HG02588 (cell line): ENCODE results near the gene WNT6.

Experiments
- ATAC-seq: cut with Tn5 transposase; IDR thresholded peaks from one replicate; pipeline ENCODE4 v1.9.1; 2021; ENCODE audit warnings: mild to moderate bottlenecking, moderate library complexity; ENCODE audit not compliant: unreplicated experiment

The WNT6 gene

DNA sequence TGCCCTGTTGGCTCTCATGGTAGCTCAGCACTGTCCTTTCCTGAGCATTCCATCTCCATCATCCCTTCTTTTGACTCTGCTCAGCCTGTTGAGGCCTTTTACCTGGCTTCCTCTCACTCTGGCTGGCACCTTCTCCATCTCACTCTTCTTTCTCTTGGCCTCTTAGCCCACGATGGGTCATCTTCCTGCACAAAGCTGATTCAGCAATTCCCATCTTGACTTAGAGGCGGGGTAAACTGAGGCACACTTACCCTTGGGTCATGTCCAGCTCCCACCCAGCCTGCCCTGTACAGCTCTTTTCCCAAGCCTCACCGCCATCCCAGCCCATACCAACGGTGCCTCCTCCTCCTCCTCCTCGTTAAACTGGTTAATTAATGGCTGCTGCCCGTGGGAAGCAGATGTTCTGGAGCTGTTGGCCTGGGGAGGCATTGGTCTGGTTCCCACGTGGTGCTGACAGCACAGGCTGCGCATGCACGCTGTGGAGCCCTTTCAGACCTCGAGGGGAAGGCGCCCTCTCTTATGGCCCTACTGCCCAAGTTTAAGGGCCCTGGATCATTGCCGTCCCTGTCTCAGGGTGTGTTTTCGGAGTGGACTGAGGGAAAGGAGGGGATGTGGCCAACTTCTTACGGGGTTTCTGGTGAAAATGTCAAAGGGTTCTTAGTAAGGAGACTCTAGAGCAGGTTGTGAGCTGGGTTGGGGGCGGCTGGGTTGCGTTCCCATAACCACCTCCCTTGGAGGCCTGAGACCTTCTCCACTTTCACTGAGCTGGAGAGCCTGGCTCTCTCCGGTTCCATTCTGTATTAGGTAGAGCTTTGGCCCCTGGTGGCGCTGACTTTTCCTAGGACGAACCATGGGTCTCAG is 31.9 kb downstream of the WNT6 start:
- no peak for ATAC-seq

DNA sequence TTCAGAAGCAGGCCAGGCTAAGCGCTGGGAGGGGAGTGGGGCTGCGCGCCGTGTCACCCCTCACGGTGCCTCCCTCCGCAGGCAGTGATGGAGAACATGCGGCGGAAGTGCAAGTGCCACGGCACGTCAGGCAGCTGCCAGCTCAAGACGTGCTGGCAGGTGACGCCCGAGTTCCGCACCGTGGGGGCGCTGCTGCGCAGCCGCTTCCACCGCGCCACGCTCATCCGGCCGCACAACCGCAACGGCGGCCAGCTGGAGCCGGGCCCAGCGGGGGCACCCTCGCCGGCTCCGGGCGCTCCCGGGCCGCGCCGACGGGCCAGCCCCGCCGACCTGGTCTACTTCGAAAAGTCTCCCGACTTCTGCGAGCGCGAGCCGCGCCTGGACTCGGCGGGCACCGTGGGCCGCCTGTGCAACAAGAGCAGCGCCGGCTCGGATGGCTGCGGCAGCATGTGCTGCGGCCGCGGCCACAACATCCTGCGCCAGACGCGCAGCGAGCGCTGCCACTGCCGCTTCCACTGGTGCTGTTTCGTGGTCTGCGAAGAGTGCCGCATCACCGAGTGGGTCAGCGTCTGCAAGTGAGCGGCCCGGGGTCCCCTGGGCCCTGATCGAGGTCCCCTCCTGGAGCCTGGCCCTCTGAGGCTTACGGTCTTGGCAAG is 33.2 kb downstream of the WNT6 start:
- peak; percentile 35 for ATAC-seq

GRCh38 chr2:218893349-218894150 is 33.9 kb downstream of the WNT6 start:
- ATAC-seq = no peak

GRCh38 chr2:218894151-218894879 is 34.7 kb downstream of the WNT6 start:
- no peak for ATAC-seq

DNA sequence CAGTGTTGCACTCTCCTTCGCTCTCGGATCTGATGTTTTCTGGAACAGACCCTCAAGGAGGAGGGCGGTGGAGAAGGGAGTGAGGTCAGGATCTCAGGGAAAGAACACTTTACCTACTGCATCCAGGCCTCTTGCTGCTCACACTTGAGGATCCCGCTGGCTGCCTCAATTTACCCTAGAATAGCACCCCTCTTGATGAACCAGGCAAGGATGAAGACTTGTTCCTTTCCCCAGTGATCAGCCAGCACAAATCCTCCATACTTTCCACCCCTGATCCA is 35.2 kb downstream of the WNT6 start:
- ATAC-seq = no peak

DNA sequence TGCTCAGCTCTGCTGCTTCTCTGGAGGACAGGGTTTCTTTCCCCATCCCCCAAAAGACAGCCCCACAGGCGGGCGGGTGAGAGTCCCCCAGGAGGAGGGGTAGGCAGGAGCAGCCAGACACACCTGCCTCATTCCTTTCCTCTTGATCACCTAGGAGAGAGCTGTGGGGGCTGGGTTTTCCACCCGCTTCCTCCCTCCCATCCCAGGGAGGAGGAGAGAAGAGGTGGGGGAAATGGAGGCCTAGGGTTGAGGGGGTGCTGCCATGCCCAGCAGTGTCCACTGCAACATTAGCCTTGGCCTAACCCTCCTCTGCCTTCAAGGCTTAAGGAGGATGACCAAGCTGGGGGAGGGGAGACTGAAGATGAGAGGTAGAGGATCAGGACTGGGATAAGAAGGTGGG is 35.7 kb downstream of the WNT6 start:
- no peak for ATAC-seq

DNA sequence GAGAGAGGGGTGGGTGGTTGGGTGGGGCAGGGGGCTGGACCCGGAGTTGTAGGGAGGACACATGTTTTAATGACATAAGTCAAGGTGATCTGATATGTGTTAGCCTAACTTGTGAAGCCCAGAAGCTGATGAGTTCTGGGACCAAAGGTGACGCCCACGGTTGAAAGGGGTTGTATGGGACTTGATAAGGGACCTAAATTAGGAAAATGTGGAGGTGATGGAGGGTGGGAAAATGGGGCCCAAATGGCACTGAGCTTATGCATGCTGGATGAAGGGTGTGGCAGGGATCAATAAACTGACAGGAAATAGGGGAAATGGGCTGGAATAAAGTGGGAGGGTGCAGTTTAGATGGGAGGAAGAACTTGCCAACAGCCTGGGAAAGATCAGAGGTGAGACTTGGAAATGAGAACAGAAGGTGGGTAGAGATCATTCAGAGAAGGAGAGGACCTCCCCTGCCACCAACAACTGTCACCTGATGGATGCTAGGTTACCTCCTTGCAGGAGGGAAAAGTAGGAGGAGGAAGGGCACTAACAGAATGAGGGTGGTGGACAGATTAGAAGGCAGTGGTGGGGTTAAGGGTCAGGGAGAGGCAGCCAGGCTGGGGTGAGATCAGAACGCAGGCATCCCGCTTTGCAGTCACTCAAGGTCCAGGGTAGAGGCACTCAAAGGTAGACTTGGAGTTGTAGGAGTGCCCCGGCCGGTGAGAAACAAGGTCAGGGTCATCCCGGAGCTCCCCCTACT is 36.3 kb downstream of the WNT6 start:
- ATAC-seq = peak; percentile 5

DNA sequence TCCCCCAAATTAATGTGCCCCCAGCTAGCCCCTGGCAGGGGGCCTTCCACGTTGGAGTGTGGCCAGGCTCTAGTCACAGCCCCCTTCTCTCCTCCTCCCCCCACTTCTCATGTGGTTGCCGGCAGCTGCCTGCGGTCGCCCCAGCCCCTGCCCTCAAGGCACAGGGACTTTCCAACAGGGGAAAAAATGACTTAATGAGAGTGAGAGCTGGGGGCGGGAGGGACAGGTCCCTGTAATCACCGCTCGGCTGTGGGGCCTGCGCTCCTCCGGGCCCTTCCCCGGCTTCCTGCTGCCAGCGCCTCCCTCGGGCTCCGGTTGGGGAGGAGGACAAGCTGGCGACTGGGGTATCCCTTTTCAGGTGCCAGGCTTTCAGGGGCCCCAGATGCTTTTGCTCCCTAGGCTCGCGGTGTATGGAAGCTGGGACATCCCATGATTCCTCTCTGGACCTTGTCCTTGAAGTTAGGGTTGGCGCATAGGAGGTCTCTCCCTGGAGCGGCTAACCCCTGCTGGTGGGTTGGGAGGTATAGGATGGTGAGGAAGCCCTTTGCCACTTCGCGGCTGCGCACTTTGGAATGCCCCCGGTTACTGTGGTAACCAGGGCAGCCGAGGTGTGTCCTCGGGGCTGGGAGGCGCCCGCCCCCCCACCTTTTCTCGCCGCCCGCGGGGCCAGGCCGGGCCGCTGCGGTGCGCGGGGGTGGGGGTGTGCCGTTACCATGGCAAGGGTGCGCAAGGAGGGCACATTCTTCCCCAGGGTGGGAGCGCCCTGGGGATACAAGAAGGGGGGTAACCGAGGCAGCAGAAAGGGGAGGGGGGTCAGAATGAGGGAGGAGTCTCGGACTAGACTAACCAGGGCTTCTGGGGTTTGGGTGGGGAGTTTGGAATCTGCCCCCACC is 37.1 kb downstream of the WNT6 start:
- ATAC-seq = peak; percentile 51

DNA sequence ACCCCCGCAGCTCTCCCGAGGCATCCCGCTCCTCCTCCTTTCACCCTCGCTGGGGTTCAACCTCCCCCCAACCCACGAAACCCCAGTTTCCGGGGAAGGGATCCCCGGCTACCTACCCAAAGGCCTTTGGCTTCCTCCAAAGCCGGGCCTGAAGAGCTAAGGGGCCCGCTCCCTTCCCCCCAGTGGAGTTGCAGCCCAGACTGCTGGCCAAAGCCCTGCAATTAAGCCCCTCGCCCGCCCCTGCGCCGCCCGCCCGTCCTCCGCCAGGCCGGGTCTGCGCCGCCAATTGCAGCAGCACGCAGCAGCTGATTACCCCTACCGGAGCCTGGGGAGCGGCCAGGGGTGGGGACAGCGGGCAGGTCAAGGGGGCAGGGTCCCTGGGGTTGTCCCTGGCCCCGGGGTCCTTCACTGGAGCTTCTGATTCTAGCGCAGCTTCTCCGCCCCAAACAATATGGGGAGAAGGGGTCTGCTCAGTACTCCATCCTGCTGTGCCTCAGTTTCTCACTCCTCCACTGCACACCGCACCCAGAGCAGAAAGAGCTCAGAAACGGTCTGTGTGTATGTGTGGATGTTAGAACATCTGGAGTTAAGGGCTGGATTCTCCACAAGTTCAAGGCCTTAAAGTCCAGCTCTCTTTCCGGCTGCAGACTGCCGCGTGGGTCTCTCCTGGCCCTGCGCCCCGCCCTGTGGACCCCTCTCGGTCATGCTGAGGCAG is 37.9 kb downstream of the WNT6 start:
- ATAC-seq = peak; percentile 1

- peak; percentile 33 for ATAC-seq
Measured at GRCh38 chr2:218898109-218898878, 38.7 kb downstream of the WNT6 start.

DNA sequence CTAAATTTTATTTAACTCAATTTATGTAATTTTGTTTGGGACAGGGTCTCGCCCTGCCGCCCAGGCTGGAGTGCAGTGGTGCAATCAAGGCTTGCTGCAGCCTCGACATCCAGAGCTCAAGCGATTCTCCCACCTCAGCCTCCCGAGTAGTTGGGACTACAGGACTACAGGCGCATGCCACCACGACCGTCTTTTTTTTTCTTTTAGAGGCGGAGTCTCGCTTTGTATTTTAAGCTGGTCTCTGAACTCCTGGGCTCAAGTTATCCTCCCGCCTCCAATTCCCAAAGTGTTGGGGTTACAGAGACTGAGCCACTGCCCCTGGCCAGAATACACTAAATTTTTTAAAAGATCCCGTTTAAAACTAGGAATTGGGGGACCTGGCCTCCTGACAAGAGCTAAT is 39.5 kb downstream of the WNT6 start:
- no peak for ATAC-seq

DNA sequence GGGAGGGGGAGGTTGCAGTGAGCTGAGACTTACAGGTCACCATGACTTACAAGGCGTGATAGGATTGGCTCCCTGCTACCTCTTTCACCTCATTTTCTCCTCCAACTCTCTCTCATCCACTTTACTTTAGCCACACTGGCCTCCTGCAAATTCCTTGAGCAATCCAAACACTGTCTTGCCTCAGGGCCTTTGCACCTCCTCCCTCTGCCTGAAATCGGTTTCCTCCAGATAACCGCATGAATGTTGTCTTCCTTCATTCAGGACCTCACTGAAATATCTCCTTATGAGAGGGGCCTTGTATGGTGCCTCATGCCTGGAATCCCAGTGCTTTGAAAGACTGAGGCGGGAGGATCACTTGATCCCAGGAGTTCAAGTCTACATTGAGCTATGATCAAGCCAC is 42.8 kb downstream of the WNT6 start:
- no peak for ATAC-seq

DNA sequence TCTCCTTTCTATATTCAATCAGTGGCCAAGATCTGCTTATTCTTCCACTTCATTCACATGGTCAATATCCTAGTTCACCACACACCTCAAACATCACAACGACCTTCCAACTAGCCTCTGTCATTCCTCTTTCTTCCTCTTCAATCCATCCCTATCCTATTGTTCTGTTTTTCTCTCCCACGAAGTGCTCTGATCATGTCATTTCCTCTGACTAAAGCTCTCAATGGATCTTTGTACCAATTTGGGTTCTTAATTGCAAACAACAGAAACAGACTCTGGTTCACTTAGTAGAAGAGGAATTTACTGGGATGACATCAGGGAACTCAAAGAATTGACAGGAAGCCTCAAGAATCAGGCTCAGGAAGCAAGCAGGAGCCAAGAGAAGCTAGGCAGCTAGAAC is 44.6 kb downstream of the WNT6 start:
- no peak for ATAC-seq

GRCh38 chr2:218908721-218909619 is 49.4 kb downstream of the WNT6 start:
- peak; percentile 93 for ATAC-seq

DNA sequence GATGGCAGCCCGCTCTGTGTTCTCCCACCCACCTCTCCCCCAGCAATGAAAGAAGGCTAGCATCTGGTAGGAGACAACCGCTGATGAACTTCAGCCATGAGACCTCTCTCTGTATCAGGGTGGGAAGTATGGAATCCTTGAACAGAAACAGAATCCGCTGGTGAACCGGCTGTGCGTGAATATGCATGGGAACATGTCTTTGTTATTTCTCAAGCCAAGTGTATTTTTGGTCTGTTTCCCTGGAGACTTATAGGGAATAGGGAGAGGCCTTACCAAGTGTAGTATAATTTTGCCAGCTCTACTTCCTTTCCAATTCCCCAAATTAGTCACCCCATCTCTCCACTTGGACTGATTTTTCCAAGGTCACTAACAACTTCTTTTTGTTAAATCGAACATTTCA is 51.1 kb downstream of the WNT6 start:
- no peak for ATAC-seq

GRCh38 chr2:218920504-218920903 is 60.9 kb downstream of the WNT6 start:
- no peak for ATAC-seq
